H54 (cell line): Measurements from ENCODE around the gene HOXD12.

Experiments used
- DNase-seq: peaks from one replicate; pipeline ENCODE4 v3.0.0; 2011; ENCODE audit warnings: low spot score, mixed read lengths; ENCODE audit not compliant: insufficient read length
- FAIRE-seq: peaks from 3 replicates; lab custom pipeline; 2011; peaks lifted over from hg19 to GRCh38; lab: Jason Lieb, UNC
- POLR2A ChIP-seq: IDR thresholded peaks from 2 replicates; pipeline ENCODE4 v1.6.1; 2011; ENCODE audit warnings: low read depth, mild to moderate bottlenecking, low read length

HOXD12 gene

DNA sequence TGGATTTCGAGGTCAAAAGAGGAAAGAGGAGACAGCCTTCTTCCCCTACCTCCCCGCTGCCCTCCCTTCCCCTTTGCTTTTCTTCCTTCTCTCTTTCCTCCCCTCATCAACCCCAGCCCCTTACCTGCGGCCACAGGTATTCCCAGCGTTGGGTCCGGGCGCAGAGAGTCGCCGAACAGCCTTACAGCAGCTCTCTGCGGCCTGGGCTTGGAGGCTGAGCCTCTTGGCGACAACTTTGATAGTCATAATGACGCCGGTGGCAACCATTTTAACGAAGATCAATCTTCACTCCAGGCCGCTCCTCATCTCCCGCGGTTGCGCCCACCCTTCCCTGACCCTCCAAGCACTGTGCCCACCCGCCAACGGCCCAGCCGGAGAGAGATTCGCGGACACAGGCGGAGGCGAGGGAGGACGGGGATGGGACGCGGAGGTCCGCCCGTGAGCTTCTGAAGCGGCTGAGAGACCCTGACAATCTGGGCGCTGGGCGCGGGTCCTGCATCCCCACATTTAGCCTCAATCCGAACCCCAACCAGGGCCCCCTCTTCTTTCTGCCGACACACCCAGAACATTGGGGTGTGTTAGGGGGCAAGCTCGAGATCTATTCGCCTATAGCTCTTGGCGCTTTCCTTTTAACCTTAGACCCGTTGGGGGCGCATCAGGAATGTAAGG, 14.3 kb upstream of the HOXD12 start:
- FAIRE-seq (no peak), DNase-seq (no peak)
- TF ChIP-seq POLR2A = no peak

DNA sequence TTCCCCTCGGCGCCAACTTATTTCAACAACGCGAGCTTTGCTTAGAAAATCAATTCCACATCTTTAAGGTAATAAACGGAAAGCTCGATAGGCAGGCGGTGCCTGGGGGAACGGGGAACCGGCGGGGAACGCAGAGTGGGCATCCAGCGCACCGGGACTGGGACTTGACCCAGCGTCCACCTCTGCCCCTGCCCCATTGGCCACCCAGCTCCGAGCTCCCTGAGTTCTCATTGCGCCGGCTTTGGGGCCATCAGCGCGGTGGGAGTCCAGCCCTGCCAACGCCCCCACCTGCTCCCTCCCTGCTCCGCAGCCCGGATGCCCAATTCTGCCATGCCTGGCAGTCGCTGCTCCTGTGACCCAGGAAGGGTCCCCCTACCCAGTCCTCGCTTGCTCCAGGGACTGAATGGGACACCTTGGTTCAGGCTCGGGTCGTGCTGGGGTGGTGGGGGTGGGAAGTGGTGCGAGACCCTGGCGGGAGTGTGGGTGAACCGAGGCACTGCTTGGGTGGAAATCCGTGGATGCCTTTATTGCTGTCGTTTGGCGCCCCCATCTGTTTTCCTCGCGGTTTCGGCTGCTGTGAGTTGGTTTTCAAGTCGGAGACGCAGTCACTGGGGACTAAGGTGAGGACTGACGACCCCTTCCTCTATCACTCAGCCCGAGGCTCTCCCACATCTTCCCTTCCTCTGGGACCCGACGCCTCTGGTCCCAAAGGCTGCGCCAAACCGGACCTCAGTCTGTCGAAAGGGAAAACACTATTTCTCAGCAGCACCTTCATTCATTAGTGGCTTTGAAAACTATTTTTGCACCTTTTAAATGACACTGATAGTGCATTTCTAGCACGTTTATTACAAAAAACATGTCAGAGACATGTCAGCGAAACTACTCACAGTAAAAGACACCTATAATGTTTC, 13.5 kb upstream of the HOXD12 start:
- DNase-seq = no peak
- no peak for TF ChIP-seq POLR2A
- no peak for FAIRE-seq

DNA sequence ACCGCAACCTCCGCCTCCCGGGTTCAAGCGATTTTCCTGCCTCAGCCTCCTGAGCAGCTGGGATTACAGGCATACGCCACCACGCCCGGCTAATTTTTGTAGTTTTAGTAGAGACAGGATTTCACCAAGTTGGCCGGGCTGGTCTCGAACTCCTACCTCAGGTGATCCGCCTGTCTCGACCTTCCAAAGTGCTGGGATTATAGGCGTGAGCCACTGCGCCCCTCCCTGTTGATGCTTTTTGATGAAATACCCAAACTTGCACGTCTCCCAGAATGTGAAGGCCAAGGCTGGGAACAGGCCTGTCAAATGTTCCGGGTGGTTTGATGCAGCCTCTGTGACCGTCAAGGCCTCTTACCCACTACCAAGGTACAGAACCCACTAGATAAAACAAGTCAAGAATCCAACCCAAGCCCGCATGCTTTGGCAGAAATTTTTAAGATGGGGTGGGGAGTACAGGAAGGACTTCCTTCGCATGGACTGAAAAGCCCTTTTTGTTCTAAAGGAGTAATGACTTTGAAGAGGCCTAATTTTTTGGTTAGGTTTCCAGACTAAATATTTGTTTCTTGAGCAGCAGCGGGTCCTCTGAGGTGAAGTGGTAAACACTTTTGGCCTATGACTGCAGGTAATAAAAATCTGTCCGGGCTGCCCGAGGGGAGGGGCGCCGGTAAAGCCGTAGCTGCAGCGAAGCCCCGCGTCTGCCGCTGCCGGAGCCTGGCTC, 12.1 kb upstream of the HOXD12 start:
- no peak for TF ChIP-seq POLR2A
- no peak for FAIRE-seq
- no peak for DNase-seq

DNA sequence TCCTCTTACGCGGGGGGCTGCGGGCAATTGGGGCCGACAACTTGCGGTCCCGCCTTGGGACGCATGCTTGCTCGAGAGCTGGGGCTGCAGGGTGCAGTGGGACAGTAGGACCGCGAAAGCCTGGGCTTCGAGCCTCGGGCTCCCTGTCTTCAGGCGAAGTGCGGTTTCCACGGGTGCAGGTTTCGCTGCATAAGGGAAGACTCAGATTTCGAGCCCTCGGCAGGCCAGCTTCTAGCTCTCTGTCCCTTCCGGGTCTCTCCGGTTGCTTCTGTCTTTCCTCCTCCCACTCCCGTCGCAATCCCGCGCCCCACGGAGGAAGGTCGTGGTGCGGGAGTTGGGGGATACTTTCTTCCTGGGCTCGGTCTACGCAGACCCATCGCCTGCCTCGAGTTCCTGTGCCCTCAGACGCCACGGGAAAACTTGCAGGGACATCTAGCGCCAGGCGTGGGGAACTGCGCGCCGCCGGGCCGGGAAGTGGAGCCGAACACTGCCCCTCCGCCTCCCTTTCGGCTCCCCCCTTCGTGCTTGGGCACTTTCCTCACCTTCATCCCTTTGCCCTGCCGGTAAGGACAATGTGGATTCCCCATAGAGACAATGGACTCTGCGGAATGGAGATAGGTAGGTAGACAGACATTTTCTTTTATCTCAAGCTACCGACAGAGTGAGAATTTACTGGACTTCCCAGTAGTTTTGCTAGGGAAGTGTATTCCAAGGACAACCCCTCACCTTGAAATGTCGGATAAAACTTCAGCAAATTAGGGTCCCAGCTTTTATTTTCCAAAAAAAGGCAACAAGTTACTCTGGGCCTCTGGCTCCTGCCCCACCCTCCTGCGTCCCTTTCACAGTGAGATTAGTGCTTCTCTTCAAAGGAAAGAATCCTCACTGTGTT, 11.3 kb upstream of the HOXD12 start:
- no peak for DNase-seq
- no peak for TF ChIP-seq POLR2A
- no peak for FAIRE-seq

DNA sequence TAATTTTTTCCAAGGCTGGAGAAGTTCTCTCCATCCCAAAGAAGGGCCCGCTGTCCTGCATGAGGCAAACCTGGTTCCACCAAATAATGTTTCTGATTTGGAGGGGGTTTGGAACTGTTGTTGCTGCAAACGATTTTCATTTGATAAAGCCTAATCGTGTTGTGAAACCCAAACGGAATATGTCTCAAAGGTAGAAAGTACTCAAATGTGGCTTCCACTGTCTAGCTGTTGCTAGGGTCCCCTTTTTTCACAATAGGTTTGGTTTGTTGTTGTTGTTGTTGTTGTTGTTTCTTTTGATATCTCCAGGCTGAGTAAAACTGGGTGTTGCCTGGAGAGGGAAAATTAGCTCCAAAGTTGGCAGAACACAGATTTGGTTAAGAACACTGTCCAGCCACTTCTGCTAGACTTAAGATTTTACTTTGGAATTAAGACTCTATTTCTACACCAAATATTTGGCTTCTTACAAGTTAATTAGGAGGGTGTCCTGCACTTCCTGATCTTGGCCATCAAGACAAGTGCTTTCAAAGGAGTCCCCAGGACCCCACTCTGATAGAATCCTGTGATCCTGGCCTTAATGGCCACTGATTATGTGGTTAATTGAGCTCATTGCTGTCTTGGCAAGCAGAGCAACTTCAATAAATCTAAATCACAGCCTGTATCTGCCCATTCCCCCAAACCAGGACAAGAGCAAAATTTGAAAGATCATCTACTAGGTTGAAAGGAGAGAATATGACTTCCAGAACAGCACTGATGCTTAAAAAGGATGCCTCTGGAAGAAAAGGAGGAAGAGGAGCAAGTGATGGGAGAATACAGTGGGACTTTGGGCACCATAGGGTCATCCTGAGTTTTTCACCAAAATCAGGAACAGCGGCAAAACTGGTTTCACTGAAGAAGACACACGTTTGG, 10.4 kb upstream of the HOXD12 start:
- FAIRE-seq = no peak
- no peak for TF ChIP-seq POLR2A
- DNase-seq = no peak

DNA sequence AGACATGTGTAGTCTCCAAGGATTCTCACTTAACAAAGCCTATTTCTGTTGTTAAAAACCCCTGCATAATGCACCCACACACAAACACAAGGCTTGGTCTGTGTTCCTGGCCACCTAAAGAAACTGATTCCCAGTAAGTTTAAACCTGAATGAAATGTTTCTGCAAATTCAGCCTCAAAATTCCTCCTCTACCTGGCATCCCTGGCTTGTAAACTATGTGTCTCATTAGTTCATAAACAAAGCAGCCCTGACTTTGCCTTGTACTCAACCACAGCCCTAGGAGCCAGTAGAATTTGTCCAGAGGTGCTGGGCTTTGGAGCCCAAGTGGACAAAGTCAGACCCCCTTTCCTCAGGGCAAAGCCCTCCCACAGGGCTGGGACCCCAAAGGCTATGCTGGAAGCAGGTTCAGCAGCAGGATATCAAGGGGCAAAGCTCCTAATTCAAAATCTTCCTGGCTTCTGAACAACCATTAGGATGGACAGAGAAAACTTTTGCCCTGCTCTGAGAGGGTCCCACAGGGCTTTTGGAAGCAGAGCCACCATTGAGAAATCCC, 9.7 kb upstream of the HOXD12 start:
- DNase-seq = no peak
- TF ChIP-seq POLR2A = no peak
- FAIRE-seq = no peak

DNA sequence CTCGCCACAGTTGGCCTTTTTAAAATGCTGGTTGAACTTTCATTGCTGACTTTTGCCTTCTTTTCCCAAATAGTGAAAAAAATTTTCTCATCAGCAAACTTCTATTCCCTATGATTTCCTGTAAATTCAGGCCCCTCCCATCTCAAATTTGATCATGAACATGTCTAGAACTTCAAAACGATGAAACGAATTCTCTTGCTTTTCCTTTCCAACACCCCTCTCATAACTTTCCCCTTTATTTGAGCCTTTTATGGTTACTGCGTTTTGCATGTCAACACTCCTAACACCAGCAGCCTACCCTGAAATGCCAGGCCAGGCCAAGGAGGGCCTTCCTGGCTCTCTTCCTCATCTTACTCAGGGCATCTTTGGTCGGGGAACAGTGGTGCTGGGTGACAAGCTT, 8.7 kb upstream of the HOXD12 start:
- no peak for FAIRE-seq
- no peak for TF ChIP-seq POLR2A
- DNase-seq = no peak

- no peak for TF ChIP-seq POLR2A
- DNase-seq = no peak
- no peak for FAIRE-seq
These were observed 8.0 kb upstream of the HOXD12 start for GRCh38 chr2:176091329-176092258.

DNA sequence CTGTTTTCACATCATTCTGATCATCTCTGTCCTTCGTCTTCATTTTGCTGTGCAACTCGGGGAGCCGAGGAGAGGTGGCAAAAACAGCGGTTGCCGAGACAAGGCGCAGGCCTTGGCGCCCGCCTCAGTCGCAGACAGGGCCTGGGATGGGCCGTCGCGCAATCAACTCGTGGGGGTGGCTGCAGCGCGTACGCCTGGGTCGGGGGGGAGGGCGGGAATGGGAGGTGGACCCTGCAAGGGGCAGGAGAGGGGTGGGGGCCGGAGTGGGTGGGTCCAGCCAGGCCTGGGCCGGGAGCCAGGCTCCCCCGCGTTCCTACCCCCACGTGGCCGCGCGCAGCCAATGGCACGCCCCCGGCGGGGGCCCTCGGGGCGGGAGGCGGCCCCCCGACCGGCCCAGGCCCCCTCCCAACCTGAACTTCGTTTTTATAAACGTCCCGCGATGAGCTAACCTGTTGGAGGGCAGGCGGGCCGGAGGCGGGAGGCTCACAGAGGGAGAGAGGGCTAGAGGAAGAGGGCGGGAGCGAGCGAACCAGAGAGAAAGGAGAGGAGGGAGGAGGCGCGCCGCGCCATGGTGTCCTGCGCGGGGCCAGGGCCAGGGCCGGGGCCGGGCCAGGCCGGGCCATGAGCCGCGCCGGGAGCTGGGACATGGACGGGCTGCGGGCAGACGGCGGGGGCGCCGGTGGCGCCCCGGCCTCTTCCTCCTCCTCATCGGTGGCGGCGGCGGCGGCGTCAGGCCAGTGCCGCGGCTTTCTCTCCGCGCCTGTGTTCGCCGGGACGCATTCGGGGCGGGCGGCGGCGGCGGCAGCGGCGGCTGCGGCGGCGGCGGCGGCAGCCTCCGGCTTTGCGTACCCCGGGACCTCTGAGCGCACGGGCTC, 7.1 kb upstream of the HOXD12 start, which contains the start of gene HOXD13:
Gene HOXD13, plus strand, starts transcription at position 452 of the 875 bp plus-strand sequence. Its CDS starts 170 bp downstream, at position 622.
- no peak for FAIRE-seq
- 0 out of 2 replicates have a peak, but pooled peaks have one; percentile 22 for TF ChIP-seq POLR2A
- DNase-seq = no peak

DNA sequence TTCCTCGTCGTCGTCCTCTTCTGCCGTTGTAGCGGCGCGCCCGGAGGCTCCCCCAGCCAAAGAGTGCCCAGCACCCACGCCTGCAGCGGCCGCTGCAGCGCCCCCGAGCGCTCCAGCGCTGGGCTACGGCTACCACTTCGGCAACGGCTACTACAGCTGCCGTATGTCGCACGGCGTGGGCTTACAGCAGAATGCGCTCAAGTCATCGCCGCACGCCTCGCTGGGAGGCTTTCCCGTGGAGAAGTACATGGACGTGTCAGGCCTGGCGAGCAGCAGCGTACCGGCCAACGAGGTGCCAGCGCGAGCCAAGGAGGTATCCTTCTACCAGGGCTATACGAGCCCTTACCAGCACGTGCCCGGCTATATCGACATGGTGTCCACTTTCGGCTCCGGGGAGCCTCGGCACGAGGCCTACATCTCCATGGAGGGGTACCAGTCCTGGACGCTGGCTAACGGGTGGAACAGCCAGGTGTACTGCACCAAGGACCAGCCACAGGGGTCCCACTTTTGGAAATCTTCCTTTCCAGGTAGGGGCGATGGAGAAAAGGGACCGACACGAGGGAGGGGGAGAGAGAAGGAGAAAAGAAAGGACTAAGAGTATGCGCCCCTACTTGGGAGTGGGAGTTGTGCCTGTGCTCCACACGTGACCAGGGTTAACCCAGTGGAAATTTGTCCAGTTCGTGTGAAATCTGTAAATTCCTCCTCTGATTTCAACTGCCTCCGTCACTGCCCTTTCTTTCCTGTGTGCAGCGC, 6.3 kb upstream of the HOXD12 start:
- FAIRE-seq = no peak
- DNase-seq = peak; percentile 77
- no peak for TF ChIP-seq POLR2A
